ENCODE measurements around the gene C10orf90.

DNA sequence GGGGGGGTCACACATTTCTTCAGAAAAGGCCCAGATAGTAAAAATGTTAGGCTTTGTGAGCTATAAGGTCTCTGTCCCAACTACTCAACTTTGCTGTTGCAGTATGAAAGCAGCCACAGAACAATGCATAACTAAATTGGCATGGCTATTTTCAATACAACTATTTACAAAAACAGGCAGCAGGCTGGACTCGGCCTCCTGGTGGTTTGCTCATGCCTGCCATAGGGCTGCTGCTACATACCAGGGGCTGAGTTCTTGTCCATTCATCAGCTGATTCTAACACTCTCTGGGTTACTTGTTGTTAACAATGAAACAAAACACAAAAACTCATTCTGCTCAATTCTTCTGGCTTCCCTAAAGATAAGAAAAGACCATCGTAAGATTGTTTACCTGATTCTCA is 172.8 kb downstream of the C10orf90 start:
- TF ChIP-seq TAF1 (IDR thresholded peaks at IDR 0.05; ENCODE audit: low read depth) (no peak), EP300 (IDR thresholded peaks at IDR 0.05; ENCODE audit: borderline replicate concordance) (no peak), YY1 (IDR thresholded peaks at IDR 0.05; ENCODE audit: low read depth) (no peak), REST (IDR thresholded peaks at IDR 0.05; ENCODE audit: low read depth) (no peak), CREB1 (IDR thresholded peaks at IDR 0.05; ENCODE audit: low read depth) (no peak), EGR1 (IDR thresholded peaks at IDR 0.05) (no peak), MAX (IDR thresholded peaks at IDR 0.05) (no peak), CEBPB (IDR thresholded peaks at IDR 0.05) (no peak), NFIC (IDR thresholded peaks at IDR 0.05) (no peak), RAD21 (IDR thresholded peaks at IDR 0.05; ENCODE audit: low read depth) (no peak)

Data from Ishikawa (cell line).